RWPE2 (cell line): Measurements from ENCODE around the gene PCA3.

ENCODE experiments used
- ATAC-seq: fragments of 200-7000 bp; cut with Tn5 transposase; 3 replicates; pipeline ENCODE4 v1.9.1; 2021; ENCODE audit warnings: low read depth
- DNase-seq: peaks from one replicate; pipeline ENCODE4 v3.0.0-alpha.2; 2020; ENCODE audit warnings: low spot score
- H3K27ac ChIP-seq: fragments of 450-650 bp; 2 replicates; pipeline ENCODE4 v1.5.1; 2017; ENCODE audit warnings: mild to moderate bottlenecking; ENCODE audit not compliant: poor library complexity, severe bottlenecking
- H3K27me3 ChIP-seq: fragments of 250-450 bp; sonication (Bioruptor Pico); 2 replicates; pipeline ENCODE4 v1.5.1; 2021; ENCODE audit warnings: mild to moderate bottlenecking, moderate library complexity; ENCODE audit not compliant: insufficient read depth, poor library complexity, severe bottlenecking
- H3K36me3 ChIP-seq: fragments of 250-450 bp; sonication (Bioruptor Pico); 2 replicates; pipeline ENCODE4 v1.5.1; 2020; ENCODE audit warnings: low read depth, mild to moderate bottlenecking, moderate library complexity
- H3K4me1 ChIP-seq: fragments of 250-450 bp; sonication (Bioruptor Pico); 2 replicates; pipeline ENCODE4 v1.5.1; 2021; ENCODE audit warnings: mild to moderate bottlenecking, moderate library complexity; ENCODE audit not compliant: insufficient read depth, poor library complexity, severe bottlenecking
- H3K4me3 ChIP-seq: fragments of 250-450 bp; sonication (Bioruptor Pico); 2 replicates; pipeline ENCODE4 v1.5.1; 2021; ENCODE audit warnings: mild to moderate bottlenecking, moderate library complexity; ENCODE audit not compliant: severe bottlenecking
- H3K9me3 ChIP-seq: fragments of 250-450 bp; sonication (Bioruptor Pico); 2 replicates; pipeline ENCODE4 v1.5.1; 2021; ENCODE audit warnings: mild to moderate bottlenecking, moderate library complexity; ENCODE audit not compliant: severe bottlenecking
- TF ChIP-seq, protein P1 (sequence below): fragments of 450-650 bp; IDR thresholded peaks from one replicate; pipeline ENCODE4 v1.5.1; 2017; ENCODE audit warnings: mild to moderate bottlenecking, moderate library complexity; ENCODE audit not compliant: poor library complexity, severe bottlenecking

The PCA3 gene

DNA sequence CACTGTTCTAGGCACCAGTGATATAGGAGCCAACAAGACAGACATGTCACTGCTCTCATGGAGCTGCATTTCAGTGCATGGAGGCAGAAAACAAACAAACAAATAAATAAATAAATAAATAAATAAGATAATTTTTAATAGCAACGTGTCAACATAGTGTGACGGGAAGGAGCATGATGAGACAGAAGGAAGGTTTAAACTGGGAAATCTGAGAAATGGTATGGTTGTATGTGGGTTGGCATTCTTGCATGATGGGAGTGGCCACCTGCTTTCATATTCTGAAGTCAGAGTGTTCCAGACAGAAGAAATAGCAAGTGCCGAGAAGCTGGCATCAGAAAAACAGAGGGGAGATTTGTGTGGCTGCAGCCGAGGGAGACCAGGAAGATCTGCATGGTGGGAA is at the start of gene PCA3:
PCA3 (plus strand) TSS at position 301 of the 400 bp plus-strand sequence.
- TF ChIP-seq, protein P1, sequence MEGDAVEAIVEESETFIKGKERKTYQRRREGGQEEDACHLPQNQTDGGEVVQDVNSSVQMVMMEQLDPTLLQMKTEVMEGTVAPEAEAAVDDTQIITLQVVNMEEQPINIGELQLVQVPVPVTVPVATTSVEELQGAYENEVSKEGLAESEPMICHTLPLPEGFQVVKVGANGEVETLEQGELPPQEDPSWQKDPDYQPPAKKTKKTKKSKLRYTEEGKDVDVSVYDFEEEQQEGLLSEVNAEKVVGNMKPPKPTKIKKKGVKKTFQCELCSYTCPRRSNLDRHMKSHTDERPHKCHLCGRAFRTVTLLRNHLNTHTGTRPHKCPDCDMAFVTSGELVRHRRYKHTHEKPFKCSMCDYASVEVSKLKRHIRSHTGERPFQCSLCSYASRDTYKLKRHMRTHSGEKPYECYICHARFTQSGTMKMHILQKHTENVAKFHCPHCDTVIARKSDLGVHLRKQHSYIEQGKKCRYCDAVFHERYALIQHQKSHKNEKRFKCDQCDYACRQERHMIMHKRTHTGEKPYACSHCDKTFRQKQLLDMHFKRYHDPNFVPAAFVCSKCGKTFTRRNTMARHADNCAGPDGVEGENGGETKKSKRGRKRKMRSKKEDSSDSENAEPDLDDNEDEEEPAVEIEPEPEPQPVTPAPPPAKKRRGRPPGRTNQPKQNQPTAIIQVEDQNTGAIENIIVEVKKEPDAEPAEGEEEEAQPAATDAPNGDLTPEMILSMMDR, result no peak
- Histone ChIP-seq H3K4me1 (no peaks in the 10 kb centered on the region), H3K4me3 (no peak within 1 kb of the TSS), H3K27ac (no peak within 1 kb of the TSS), H3K27me3 (no peaks in the 10 kb centered on the region), H3K36me3 (no peaks in the 10 kb centered on the region), H3K9me3 (no peaks in the 10 kb centered on the region)
- no peak for DNase-seq
- ATAC-seq, result no peak

- no peak for DNase-seq
- TF ChIP-seq, protein P1, result no peak
- Histone ChIP-seq H3K27me3 (no peaks in the 10 kb centered on the region), H3K4me3 (no peak overlapping the region), H3K27ac (no peak overlapping the region), H3K9me3 (no peaks in the 10 kb centered on the region), H3K4me1 (no peaks in the 10 kb centered on the region), H3K36me3 (no peaks in the 10 kb centered on the region)
- no peak for ATAC-seq
Observed at GRCh38 chr9:76716085-76716672, 48.1 kb upstream of the PCA3 start.

DNA sequence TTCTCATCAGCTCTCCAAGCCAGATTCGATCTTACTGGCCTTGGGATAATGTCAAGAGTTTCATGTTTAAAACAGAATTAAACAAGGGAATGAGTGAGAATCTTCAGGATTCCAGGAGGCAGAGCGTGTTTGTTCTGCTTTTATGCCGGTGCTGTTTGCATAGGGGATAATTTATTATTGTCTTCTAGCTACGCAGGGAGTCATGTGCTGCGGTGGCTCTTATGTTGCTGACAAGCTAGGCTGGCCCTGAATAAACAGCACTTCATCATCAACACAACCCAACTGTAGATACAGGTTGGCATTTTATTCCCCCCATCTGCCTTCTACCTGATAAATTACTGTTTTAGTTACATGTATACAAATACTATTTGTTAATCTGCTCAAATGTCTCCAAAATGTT is 47.1 kb upstream of the PCA3 start:
- Histone ChIP-seq H3K27me3 (no peaks in the 10 kb centered on the region), H3K4me3 (no peak overlapping the region), H3K27ac (no peak overlapping the region), H3K36me3 (no peaks in the 10 kb centered on the region), H3K4me1 (no peaks in the 10 kb centered on the region), H3K9me3 (no peaks in the 10 kb centered on the region)
- no peak for ATAC-seq
- DNase-seq, result no peak
- TF ChIP-seq, protein P1, result no peak

DNA sequence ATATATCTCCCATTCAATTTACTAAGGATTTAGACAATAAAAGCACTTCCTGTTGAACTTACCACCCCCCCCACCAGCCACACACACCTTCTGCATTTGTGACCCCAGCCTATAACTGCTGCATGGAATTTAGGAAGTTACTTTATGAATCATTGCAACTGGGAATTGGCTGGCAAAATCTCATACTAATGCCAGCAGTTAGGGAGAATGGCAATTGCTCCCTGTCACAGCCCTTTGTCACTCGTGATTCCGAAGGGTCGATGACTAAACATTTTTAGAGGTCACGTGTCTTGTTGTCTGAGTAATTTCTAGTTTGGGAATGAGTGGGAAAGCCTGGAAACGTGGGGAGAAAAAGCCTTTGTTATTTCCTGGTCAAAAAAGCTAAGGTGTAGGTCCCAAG is 46.6 kb upstream of the PCA3 start:
- Histone ChIP-seq H3K27ac (no peak overlapping the region), H3K4me1 (no peaks in the 10 kb centered on the region), H3K9me3 (no peaks in the 10 kb centered on the region), H3K36me3 (no peaks in the 10 kb centered on the region), H3K4me3 (no peak overlapping the region), H3K27me3 (no peaks in the 10 kb centered on the region)
- TF ChIP-seq, protein P1, result no peak
- ATAC-seq (no peak), DNase-seq (no peak)

DNA sequence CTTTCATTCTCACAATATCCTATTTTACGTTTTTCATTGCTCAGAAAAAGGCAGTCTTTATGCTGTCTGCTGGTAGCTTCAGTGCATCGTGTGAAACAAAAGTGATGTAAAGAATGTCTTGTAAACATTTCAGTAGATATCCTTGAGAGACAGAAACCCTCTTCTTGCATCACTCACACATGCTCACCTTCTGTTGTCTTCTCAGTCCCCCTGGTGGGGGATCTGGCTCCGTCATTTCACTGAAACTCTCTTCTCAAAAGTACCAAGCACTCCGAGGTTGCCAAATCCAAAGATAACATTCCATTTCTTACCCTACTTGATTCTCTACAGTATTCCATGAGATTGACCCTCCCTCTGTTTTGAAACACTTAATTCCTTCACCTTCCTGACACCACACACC is 46.1 kb upstream of the PCA3 start:
- DNase-seq (no peak), ATAC-seq (no peak)
- Histone ChIP-seq H3K4me1 (no peaks in the 10 kb centered on the region), H3K36me3 (no peaks in the 10 kb centered on the region), H3K27ac (no peak overlapping the region), H3K9me3 (no peaks in the 10 kb centered on the region), H3K4me3 (no peak overlapping the region), H3K27me3 (no peaks in the 10 kb centered on the region)
- TF ChIP-seq, protein P1, result no peak
